DOHH2 (cell line): ENCODE measurements around the gene TMEM44.

Source experiments
- CTCF ChIP-seq: fragments of 200-600 bp; sonication (generic); IDR thresholded peaks from one replicate; pipeline ENCODE4 v1.5.1; 2014; ENCODE audit warnings: antibody characterized with exemption, mild to moderate bottlenecking, low read depth, low read length; ENCODE audit not compliant: poor library complexity, severe bottlenecking
- EZH2phosphoT487 ChIP-seq: fragments of 200-600 bp; sonication (generic); IDR thresholded peaks from 2 replicates; pipeline ENCODE4 v1.6.1; 2017; ENCODE audit warnings: borderline replicate concordance, mild to moderate bottlenecking, antibody characterized with exemption, low read length, moderate library complexity, mixed read lengths

- TF ChIP-seq CTCF (no peak), EZH2phosphoT487 (no peak)
Measured at GRCh38 chr3:194673761-194674160, 40.5 kb upstream of the TMEM44 start.
